Measurements from ENCODE around the gene DEXI. TPM values are rescaled to one million over a fixed set of nuclear protein-coding genes. Genes with fewer than 3 reads are reported as not detected.

DEXI gene
- total RNA-seq, 4 donors from 2014 or later: 66.5 to 89.2 (median 74.6) TPM

- no peak for DNase-seq
- Histone ChIP-seq H3K27me3 (no peaks in the 10 kb centered on the region), H3K9me3 (no peaks in the 10 kb centered on the region), H3K4me3 (replicated peaks in 1 of 3) (no peak overlapping the region), H3K27ac (no peak overlapping the region), H3K36me3 (peaks cover 4 to 5% of the 10 kb centered on the region in 2 donors), H3K4me1 (peaks cover 23 to 39% of the 10 kb centered on the region in 2 donors)
- intact Hi-C loops (cut with DNase I): no loop called here
- no peak for TF ChIP-seq POLR2A (IDR thresholded peaks at IDR 0.05)
- TF ChIP-seq CTCF (IDR thresholded peaks at IDR 0.05): no peak
- 85 to 94% methylated on average over 11 of the region's 11 CpGs for WGBS, 2 donors
Observed at GRCh38 chr16:10932959-10933710, 9.1 kb downstream of the DEXI start.

DNA sequence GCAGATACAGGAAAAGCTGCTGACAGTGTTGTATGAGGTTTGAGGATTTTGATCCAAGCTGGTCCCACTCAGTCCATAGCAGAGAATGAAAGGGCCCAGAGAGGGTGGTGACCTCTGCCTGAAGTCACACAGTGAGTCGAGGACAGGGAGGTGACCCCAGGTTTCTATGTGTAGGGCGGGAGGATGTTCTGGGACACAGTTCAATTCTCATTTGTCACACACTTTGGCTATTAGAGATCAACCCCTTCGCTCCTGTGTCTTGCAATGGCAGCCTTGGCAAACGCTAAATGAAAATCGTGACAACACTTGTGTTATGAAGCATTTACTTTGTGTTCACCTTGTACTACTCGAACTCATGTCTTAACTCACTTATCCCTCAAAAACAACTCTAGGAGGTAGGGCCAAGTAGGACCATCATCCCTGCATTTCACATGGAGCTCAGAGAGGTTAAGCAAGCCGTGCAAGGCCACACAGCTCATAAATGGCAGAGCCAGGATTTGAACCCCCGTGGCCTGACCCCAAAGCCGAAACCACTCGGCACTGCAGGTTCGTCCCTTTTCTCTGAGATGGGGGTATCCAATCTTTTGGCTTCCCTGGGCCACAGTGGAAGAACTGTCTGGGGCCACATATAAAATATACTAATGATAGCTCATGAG lies 10.2 kb downstream of the DEXI start:
- WGBS, 2 donors: 97 to 98% methylated on average over 11 of the region's 11 CpGs
- Histone ChIP-seq H3K4me3 (replicated peaks in 1 of 3) (no peak overlapping the region), H3K36me3 (peaks cover 10 to 12% of the 10 kb centered on the region in 2 donors), H3K27me3 (no peaks in the 10 kb centered on the region), H3K27ac (no peak overlapping the region), H3K9me3 (no peaks in the 10 kb centered on the region), H3K4me1 (peaks cover 13 to 29% of the 10 kb centered on the region in 2 donors)
- TF ChIP-seq POLR2A (IDR thresholded peaks at IDR 0.05) (no peak), CTCF (IDR thresholded peaks at IDR 0.05) (no peak)
- no peak for DNase-seq
- intact Hi-C loops (cut with DNase I): no loop called here

DNA sequence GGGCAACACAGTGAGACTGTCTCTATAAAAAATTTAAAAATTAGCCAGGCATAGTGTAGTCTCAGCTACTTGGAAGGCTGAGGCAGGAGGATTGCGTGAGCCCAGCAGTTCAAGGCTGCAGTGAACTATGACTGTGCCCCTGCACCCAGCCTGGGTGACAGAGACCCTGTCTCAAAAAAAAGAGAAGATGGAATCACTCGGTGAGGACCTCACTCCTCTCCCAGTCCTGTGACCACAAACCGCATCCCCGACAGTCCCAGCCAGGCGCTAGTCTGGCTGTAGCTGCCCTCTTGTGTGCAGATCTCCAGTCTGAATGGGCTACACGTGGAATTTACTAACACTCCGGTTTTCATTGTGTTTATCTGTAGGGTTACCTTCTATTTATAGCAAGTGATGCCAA lies 11.1 kb downstream of the DEXI start:
- Histone ChIP-seq H3K36me3 (peaks cover 12 to 16% of the 10 kb centered on the region in 2 donors), H3K4me3 (replicated peaks in 1 of 3) (no peak overlapping the region), H3K27me3 (no peaks in the 10 kb centered on the region), H3K27ac (no peak overlapping the region), H3K4me1 (peaks cover 5 to 22% of the 10 kb centered on the region in 2 donors), H3K9me3 (no peaks in the 10 kb centered on the region)
- intact Hi-C loops (cut with DNase I): no loop called here
- TF ChIP-seq POLR2A (IDR thresholded peaks at IDR 0.05): no peak
- TF ChIP-seq CTCF (IDR thresholded peaks at IDR 0.05): no peak
- WGBS, 2 donors: 80 to 83% methylated on average over 7 of the region's 7 CpGs
- no peak for DNase-seq

GRCh38 chr16:10930755-10931093 lies 11.5 kb downstream of the DEXI start:
- H3K4me1 ChIP-seq: peaks cover 4 to 20% of the 10 kb centered on the region in 2 donors
- H3K36me3 ChIP-seq: peaks cover 12 to 20% of the 10 kb centered on the region in 2 donors

More at GRCh38 chr16:10930755-10931093, 11.5 kb downstream of the DEXI start:
- Histone ChIP-seq H3K27me3 (no peaks in the 10 kb centered on the region), H3K9me3 (no peaks in the 10 kb centered on the region), H3K27ac (no peak overlapping the region), H3K4me3 (replicated peaks in 1 of 3) (no peak overlapping the region)
- 69 to 73% methylated on average over 2 of the region's 2 CpGs for WGBS, 2 donors
- intact Hi-C loops (cut with DNase I): no loop called here
- DNase-seq: no peak
- no peak for TF ChIP-seq POLR2A (IDR thresholded peaks at IDR 0.05)
- TF ChIP-seq CTCF (IDR thresholded peaks at IDR 0.05): no peak

All from thyroid gland (tissue), 4 donors.